Measurements from ENCODE around the gene SUSD1.
"Not testable (repeated sequence)": the region's sequence is repeated elsewhere in the genome, so short reads cannot be mapped to it uniquely, and the experiment has no call there.

SUSD1 gene

DNA sequence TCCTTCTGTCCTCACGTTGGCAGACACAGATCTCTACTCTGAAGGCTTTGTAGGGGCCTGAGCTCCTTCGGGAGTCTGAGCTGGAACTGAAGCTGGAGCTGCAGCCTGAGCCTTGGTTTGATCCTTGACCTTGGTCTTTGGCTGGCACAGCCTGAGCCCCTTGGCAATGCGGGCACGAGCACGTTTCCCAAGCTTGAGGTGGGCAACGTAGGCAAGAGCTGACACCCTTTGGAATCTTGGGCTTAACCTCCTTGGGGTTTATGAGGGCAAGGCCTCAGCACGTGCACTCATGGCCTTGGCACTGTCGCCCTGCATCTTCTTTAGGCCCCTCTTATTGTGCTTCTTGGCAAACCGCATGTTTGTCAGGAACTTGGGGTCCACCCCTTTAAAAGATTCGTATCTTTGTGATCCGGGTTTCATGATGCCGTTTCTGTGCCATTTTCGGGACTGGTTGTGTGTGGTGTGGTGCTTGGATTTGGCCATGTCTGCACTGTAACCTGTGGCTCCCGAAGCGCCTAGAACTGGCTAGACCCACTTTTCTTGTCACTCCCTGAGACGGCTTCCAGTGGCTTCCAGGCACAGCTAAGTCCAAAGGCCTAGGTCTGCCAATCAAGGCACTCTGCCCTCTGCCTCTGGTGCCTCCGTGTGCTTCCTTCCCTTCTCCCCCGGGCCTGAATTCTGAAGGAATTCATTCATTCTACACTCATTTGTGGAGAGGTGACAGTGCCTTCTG is 1.4 kb downstream of the SUSD1 start:
- no peak for DNase-seq

DNA sequence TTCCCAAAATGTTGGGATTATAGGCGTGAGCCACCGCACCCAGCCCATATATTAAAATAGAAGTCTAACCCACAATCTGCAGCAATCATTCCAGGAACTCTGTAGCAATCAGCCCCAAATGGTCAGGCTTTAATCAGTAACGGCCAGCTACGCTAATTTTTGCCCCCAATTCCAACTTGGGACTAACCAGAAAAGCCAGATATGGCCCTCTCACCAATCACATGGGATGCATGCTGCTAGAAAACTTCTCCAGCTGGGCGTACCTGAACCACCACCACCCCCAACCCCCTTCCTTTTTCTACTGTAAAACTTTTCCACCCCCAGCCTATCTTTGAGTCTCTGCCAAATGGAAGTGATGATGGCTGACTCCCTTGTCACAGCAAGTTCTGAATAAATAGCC is 4.1 kb downstream of the SUSD1 start:
- no peak for DNase-seq

- DNase-seq, result no peak
These were observed 4.9 kb downstream of the SUSD1 start for GRCh38 chr9:112170235-112170634.

DNA sequence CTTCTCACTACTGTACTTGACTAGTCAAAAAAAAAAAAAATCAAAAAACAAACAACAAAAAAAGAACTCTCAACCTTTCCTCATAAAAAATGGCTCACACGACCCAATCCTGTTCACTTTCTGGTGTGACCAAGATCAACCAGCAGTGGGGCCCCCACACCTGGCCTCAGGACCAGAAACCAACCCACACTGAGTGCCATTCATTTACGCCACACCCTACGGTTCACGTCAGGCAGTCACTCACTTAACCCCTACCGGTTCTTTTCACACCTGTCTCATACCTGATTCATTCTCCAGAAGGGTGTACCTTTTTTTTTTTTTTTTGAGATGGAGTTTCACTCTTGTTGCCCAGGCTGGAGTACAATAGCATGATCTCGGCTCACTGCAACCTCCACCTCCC is 5.7 kb downstream of the SUSD1 start:
- no peak for DNase-seq

DNA sequence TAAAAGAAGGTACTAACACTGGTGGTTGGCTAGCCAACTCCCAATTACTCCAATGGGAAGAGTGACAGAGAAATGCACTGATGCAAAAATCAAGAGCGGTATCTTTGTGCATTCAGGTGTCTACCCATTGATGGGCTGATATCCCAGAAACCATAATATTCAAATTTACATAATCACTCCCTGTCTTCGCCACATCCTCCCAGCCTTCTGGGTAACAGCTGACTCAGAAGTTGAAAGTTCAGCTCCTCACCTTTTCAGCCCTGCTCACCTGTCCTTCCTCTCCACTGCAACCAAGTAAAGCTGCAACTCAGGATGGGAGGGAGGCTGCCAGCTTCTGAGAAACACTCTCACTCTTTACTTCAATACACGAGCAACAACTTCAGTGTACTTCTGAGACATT is 6.9 kb downstream of the SUSD1 start:
- DNase-seq, result no peak

- DNase-seq, result no peak
These were observed 8.6 kb downstream of the SUSD1 start for GRCh38 chr9:112166176-112167140.

- no peak for DNase-seq
These were observed 12.3 kb downstream of the SUSD1 start for GRCh38 chr9:112162621-112163413.

- DNase-seq, result no peak
These were observed 15.3 kb downstream of the SUSD1 start for GRCh38 chr9:112159781-112160180.

DNA sequence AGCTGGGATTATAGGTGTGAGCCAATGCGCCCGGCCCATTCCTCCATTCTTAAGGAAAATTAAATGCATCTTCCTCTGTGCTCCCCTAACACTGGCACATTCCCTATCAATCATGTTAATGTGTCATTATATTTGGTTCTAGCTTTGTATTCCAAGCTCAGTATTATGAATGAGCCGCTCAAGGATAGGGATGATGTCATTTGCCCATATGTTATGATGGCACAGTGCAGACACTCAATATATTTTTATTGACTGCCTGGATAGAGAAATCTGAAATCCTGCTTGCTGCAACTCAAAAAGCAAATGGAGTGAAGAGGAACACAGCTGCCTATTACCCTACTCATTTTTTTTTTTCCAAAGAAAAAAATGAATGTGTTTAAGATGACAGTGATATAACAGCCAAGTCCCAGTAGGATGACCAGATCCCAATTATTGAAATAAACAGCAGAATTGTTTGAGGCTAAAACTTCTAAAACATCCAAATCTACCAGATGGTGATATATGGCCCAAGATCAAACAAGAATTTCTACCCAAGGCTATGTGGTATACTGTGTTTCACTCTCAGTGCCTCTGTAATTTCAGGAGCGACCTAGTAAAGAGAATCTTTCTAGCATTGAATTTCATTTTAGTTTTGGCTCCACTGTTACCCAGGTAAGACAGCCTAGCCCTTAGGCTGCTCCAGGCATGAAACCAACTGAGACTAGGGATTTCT is 16.3 kb downstream of the SUSD1 start:
- no peak for DNase-seq

- DNase-seq, result no peak
These were observed 17.1 kb downstream of the SUSD1 start for GRCh38 chr9:112157961-112158360.

GRCh38 chr9:112157087-112157486 is 18.0 kb downstream of the SUSD1 start:
- no peak for DNase-seq

GRCh38 chr9:112149211-112149610 is 25.9 kb downstream of the SUSD1 start:
- DNase-seq, result no peak

- no peak for DNase-seq
These were observed 29.2 kb downstream of the SUSD1 start for GRCh38 chr9:112145886-112146285.

- no peak for DNase-seq
These were observed 30.3 kb downstream of the SUSD1 start for GRCh38 chr9:112144807-112145206.

GRCh38 chr9:112142420-112142819 is 32.7 kb downstream of the SUSD1 start:
- DNase-seq, result no peak

GRCh38 chr9:112140936-112141335 is 34.2 kb downstream of the SUSD1 start:
- DNase-seq, result no peak

GRCh38 chr9:112137066-112137465 is 38.0 kb downstream of the SUSD1 start:
- DNase-seq, result no peak

DNA sequence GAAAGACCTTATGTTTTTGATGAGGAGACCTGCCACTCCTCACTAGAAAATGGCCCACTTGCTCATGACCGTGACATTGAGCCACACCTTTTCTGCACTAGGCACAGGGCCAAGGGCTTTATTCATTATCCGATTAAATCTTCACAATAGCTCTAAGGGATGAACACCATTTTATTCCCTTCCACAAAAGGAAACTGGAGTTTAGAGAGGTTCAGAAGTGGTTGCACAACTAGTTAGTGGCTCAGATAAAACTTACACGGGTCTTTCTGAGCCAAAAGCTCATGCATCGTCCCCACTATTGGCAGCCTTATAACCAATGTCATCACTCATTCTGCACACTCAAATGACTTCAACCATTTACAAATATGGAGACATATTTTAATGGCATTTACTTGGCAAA is 39.4 kb downstream of the SUSD1 start:
- no peak for DNase-seq

DNA sequence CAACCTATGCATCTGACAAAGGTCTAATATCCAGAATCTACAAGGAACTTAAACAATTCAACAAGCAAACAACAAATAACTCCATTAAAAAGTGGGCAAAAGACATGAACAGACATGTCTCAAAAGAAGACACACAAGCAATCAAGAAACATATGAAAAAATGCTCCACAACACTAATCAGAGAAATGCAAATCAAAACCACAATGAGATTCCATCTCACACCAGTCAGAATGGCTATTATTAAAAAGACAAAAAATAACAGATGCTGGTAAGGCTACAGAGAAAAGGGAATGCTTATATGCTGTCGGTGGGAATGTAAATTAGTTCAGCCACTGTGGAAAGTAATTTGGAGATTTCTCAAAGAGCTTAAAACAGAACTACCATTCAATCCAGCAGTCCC is 41.3 kb downstream of the SUSD1 start:
- DNase-seq, result not testable (repeated sequence)

GRCh38 chr9:112132356-112132755 is 42.7 kb downstream of the SUSD1 start:
- DNase-seq, result no peak

GRCh38 chr9:112130997-112131396 is 44.1 kb downstream of the SUSD1 start:
- no peak for DNase-seq

DNA sequence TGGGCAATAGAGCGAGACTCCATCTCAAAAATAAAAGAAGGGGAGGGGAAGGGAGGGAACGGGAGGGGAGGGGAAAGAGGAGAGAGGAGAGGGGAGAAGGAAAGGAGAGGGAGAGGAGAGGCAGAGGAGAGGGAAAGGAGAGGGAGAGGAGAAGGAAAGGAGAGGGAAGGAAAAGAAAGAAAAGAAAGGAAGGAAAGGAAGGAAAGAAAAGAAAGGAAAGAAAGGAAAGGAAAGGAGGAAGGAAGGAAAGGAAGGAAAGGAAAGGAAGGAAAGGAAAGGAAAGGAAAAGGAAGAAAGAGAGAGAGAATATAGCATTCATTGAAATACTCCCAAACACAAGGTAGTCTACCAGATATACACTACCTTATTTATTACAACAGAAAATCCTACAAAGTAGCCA is 44.8 kb downstream of the SUSD1 start:
- DNase-seq, result no peak

GRCh38 chr9:112129246-112129645 is 45.9 kb downstream of the SUSD1 start:
- DNase-seq, result no peak
